ENCODE results near the gene MPEG1. TPM values are rescaled to one million over a fixed set of nuclear protein-coding genes. Genes with fewer than 3 reads are reported as not detected.
A peak's percentile ranks its signal among the peaks of the same experiment; 100 is the strongest.

MPEG1 gene
- total RNA-seq, 1 experiment from 2014 or later: not detected

- H3K27ac Mint-ChIP-seq: peak overlapping the region in 1 of 3 experiments; percentile 15; a peak in 1 of 7 replicates
Observed at GRCh38 chr11:59182457-59183151, 30.1 kb downstream of the MPEG1 start.

More at GRCh38 chr11:59182457-59183151, 30.1 kb downstream of the MPEG1 start:
- Histone ChIP-seq H3K4ac (ENCODE audit: low read depth, low read length) (no peak overlapping the region), H3K27ac (ENCODE audit: insufficient read length, low read depth, low read length) (no peak overlapping the region), H3K79me1 (ENCODE audit: insufficient read depth, low read depth, low read length, poor library complexity, severe bottlenecking) (peaks cover 6% of the 10 kb centered on the region), H2AK5ac (ENCODE audit: insufficient read length, low read length) (no peak overlapping the region), H3K9me3 (ENCODE audit: control insufficient read depth, low read depth, low read length) (no peaks in the 10 kb centered on the region), H3K23me2 (ENCODE audit: insufficient read length, low read depth, low read length, poor library complexity, severe bottlenecking) (no peaks in the 10 kb centered on the region), H3K79me2 (ENCODE audit: insufficient read depth, low read length) (no peaks in the 10 kb centered on the region), H2AFZ (ENCODE audit: low read length) (no peak overlapping the region), H2BK12ac (ENCODE audit: insufficient read length, low read depth, low read length) (no peak overlapping the region), H3K56ac (ENCODE audit: insufficient read length, low read depth, low read length) (no peak overlapping the region), H3K9ac (ENCODE audit: extremely low read depth, insufficient read length, low read length) (no peak overlapping the region), H2BK20ac (ENCODE audit: low read depth, low read length, poor library complexity, severe bottlenecking) (no peak overlapping the region), H4K20me1 (ENCODE audit: control insufficient read depth, insufficient read depth, insufficient read length) (no peaks in the 10 kb centered on the region), H4K91ac (ENCODE audit: insufficient read length, low read depth, low read length) (no peak overlapping the region), H3K4me1 (ENCODE audit: insufficient read depth, low read length) (no peaks in the 10 kb centered on the region; the same call in 1 of the 2 replicates), H3K4me2 (ENCODE audit: insufficient read depth, insufficient read length, low read length) (no peak overlapping the region), H4K8ac (replicated peaks; ENCODE audit: insufficient read length, low read depth, low read length) (no peak overlapping the region), H2BK15ac (ENCODE audit: low read depth, low read length) (no peak overlapping the region), H3T11ph (ENCODE audit: low read length) (no peak overlapping the region), H3K27me3 (ENCODE audit: insufficient read depth, low read length) (no peaks in the 10 kb centered on the region), H2BK5ac (ENCODE audit: insufficient read length, low read length) (no peak overlapping the region), H2BK120ac (ENCODE audit: low read depth, low read length, poor library complexity, severe bottlenecking) (no peak overlapping the region), H3K18ac (ENCODE audit: insufficient read length, low read depth, low read length) (no peak overlapping the region), H4K5ac (ENCODE audit: insufficient read length, low read depth, low read length) (no peak overlapping the region), H3K23ac (ENCODE audit: insufficient read length, low read depth, low read length) (no peak overlapping the region), H3K14ac (ENCODE audit: insufficient read depth, low read length) (no peak overlapping the region)
- peaks cover 8 to 12% of the 10 kb centered on the region in 2 experiments; a peak in 3 of 5 replicates for H3K9me3 Mint-ChIP-seq
- DNase-seq: peak; percentile 81
- TF ChIP-seq CTCF (conservative IDR thresholded peaks at IDR 0.05): peak; percentile 86
- H3K4me1 Mint-ChIP-seq: peaks cover 20 to 39% of the 10 kb centered on the region in 2 experiments
- H3K4me3 Mint-ChIP-seq: no peak overlapping the region
- H3K36me3 Mint-ChIP-seq (ENCODE audit: insufficient read depth in 1 of 3, low read depth in 3 of 3): peaks cover 10 to 36% (median 30%) of the 10 kb centered on the region in 3 experiments; a peak in 6 of 7 replicates
- no CpG with 5 or more reads among the region's 4 CpGs for WGBS (ENCODE audit: extremely low coverage, insufficient read length, low lambda C conversion rate)
- no peaks in the 10 kb centered on the region; the same call in 1 of the 2 replicates for H3K27me3 Mint-ChIP-seq (ENCODE audit: low read depth)
